ENCODE measurements around the gene SLC7A7. TPM values are rescaled to one million over a fixed set of nuclear protein-coding genes. Genes with fewer than 3 reads are reported as not detected.
"Not testable (repeated sequence)": the region's sequence is repeated elsewhere in the genome, so short reads cannot be mapped to it uniquely, and the experiment has no call there.

SLC7A7 gene
- 4.6 TPM for total RNA-seq
- long read RNA-seq, partial matches to known transcripts, result 3 of 7 reads
- long read RNA-seq, other reads (novel, unspliced or antisense), result 0 of 7 reads

DNA sequence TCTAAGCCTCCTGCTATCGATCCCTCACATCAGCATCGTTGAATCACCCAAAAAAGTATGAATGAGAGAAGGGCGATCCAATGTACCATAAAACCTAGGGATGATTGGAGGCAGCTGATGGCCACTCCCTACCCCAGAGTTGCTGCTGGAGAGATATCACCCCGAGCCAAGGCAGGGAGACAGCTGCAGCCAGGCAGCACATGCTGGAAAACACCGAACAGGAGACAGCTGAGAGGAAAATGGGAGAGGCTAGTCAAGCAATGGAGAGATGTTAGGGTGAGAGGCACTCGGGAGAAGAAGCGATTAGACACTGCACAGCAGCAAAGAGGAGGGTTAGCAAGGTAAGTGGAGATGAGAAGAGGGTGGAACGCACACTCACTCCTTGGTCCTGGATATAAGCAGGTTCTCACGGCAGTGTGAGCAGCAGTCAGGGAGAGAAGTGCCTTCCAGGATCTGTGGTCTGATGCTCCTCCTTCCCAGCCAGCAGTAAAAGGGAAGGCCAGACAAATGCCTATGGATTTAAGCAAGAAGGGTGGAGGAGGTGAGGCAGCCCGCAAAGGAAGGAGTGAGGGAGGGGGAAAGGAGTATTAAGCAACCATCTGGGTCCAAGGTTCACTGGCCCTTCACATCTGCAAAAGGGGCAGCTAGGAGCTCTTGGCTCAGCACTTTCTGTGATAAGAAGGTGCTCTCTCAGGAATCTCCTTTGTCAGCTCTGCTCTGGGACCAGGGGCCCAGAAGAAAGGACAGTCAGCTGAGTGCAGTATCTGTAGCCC lies at the start of gene SLC7A7:
SLC7A7 (minus strand) TSS at position 495 of the 773 bp plus-strand sequence. CDS start 2,037 bp downstream, outside the sequence.
- Histone ChIP-seq H3K9me3 (replicated peaks) (no peaks in the 10 kb centered on the region), H3K36me3 (no peaks in the 10 kb centered on the region), H3K27ac (replicated peaks) (peak within 1 kb of the TSS; percentile 65), H3K27me3 (ENCODE audit: low read depth) (no peaks in the 10 kb centered on the region), H3K4me3 (peak within 1 kb of the TSS; percentile 37), H3K4me1 (peaks cover 23% of the 10 kb centered on the region)
- intact Hi-C loops (cut with micrococcal nuclease), result loop anchor here (5.0 kb wide), 2 partner anchors 37 to 158 kb away; no protein-coding TSS in a partner anchor
- no peak for DNase-seq
- TF ChIP-seq, protein P1, sequence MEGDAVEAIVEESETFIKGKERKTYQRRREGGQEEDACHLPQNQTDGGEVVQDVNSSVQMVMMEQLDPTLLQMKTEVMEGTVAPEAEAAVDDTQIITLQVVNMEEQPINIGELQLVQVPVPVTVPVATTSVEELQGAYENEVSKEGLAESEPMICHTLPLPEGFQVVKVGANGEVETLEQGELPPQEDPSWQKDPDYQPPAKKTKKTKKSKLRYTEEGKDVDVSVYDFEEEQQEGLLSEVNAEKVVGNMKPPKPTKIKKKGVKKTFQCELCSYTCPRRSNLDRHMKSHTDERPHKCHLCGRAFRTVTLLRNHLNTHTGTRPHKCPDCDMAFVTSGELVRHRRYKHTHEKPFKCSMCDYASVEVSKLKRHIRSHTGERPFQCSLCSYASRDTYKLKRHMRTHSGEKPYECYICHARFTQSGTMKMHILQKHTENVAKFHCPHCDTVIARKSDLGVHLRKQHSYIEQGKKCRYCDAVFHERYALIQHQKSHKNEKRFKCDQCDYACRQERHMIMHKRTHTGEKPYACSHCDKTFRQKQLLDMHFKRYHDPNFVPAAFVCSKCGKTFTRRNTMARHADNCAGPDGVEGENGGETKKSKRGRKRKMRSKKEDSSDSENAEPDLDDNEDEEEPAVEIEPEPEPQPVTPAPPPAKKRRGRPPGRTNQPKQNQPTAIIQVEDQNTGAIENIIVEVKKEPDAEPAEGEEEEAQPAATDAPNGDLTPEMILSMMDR (IDR thresholded peaks at IDR 0.05; ENCODE audit: borderline replicate concordance), result no peak

GRCh38 chr14:22864979-22865378 lies 49.7 kb upstream of the SLC7A7 start:
- peaks cover under 1% of the 10 kb centered on the region for H3K4me1 ChIP-seq
- no peak for DNase-seq
- H3K9me3 ChIP-seq (replicated peaks), result no peaks in the 10 kb centered on the region
- intact Hi-C loops (cut with micrococcal nuclease), result no loop called here
- no peak overlapping the region for H3K4me3 ChIP-seq
- TF ChIP-seq, protein P1 (IDR thresholded peaks at IDR 0.05; ENCODE audit: borderline replicate concordance), result no peak
- no peaks in the 10 kb centered on the region for H3K27me3 ChIP-seq (ENCODE audit: low read depth)
- no peak overlapping the region for H3K27ac ChIP-seq (replicated peaks)
- no peaks in the 10 kb centered on the region for H3K36me3 ChIP-seq

DNA sequence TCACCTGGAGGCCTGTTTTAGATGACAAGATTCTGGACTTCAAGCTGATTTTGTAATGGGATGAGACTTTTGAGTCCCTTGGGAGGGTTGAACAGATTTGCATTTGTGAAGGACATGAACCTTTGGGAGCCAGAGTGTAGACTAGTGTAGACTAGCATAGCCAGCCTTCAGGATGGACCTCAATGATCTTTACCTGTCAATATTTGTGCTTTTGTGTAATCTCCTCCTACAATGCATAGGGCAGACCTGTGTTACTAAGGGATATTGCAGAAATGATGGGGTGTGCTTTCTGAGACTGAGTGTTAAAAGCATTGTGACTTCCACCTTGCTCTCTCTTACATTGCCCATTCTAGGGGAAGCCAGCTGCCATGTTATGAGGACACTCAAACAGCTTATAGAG lies 46.4 kb upstream of the SLC7A7 start:
- Histone ChIP-seq H3K4me1 (no peaks in the 10 kb centered on the region), H3K4me3 (no peak overlapping the region), H3K36me3 (no peaks in the 10 kb centered on the region), H3K9me3 (replicated peaks) (peaks cover 8% of the 10 kb centered on the region), H3K27me3 (ENCODE audit: low read depth) (no peaks in the 10 kb centered on the region), H3K27ac (replicated peaks) (no peak overlapping the region)
- intact Hi-C loops (cut with micrococcal nuclease), result no loop called here
- DNase-seq, result no peak
- TF ChIP-seq, protein P1 (IDR thresholded peaks at IDR 0.05; ENCODE audit: borderline replicate concordance), result no peak

GRCh38 chr14:22860377-22860776 lies 45.1 kb upstream of the SLC7A7 start:
- H3K27ac ChIP-seq (replicated peaks); H3K36me3 ChIP-seq; H3K9me3 ChIP-seq (replicated peaks); H3K27me3 ChIP-seq (ENCODE audit: low read depth); intact Hi-C loops (cut with micrococcal nuclease); H3K4me3 ChIP-seq; H3K4me1 ChIP-seq; DNase-seq: not testable (repeated sequence)

DNA sequence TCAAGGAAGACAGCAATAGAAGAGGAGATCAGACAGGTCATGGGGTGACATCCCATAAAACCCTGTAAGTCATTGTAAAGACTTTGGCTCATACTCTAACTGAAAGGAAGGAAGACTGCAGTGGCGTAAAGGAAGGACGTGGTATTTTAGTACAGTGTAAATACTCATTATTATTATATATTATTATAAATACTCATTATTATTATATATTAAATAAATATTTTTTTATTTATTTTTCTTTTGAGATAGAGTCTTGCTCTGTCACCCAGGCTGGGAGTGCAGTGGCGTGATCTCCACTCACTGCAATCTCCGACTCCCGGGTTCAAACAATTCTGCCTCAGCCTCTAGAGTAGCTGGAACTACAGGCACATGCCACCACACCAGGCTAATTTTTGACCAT lies 41.2 kb upstream of the SLC7A7 start:
- Histone ChIP-seq H3K9me3 (replicated peaks) (peaks cover 8% of the 10 kb centered on the region), H3K4me3 (no peak overlapping the region), H3K36me3 (no peaks in the 10 kb centered on the region), H3K27me3 (ENCODE audit: low read depth) (no peaks in the 10 kb centered on the region), H3K27ac (replicated peaks) (no peak overlapping the region), H3K4me1 (peaks cover 15% of the 10 kb centered on the region)
- DNase-seq, result no peak
- intact Hi-C loops (cut with micrococcal nuclease), result loop anchor here (10.0 kb wide), 1 partner anchor 292 kb away; no protein-coding TSS in a partner anchor
- TF ChIP-seq, protein P1 (IDR thresholded peaks at IDR 0.05; ENCODE audit: borderline replicate concordance), result no peak
